H1 (cell line): Measurements from ENCODE around the gene CDC5L. TPM values are rescaled to one million over a fixed set of nuclear protein-coding genes. Genes with fewer than 3 reads are reported as not detected.
A peak's percentile ranks its signal among the peaks of the same experiment; 100 is the strongest.

Experiments used
- CREB1 ChIP-seq: IDR thresholded peaks from 2 replicates; pipeline ENCODE4 v1.6.1; 2012; ENCODE audit warnings: inconsistent platforms
- CTCF ChIP-seq, 3 experiments: IDR thresholded peaks; 1 replicate in 2 of 3; 2 replicates in 1 of 3; pipeline versions ENCODE4 v1.5.1 to v1.6.1; 2011; ENCODE audit warnings: low read length in 3 of 3, mild to moderate bottlenecking in 3 of 3, inconsistent platforms in 2 of 3, low read depth in 1 of 3, moderate library complexity in 1 of 3; ENCODE audit not compliant: insufficient read depth in 1 of 3; ENCODE audit errors: control extremely low read depth in 1 of 3
- EZH2 ChIP-seq: fragments of 200-600 bp; sonication (generic); IDR thresholded peaks from 2 replicates; pipeline ENCODE4 v1.7.1; 2012; ENCODE audit warnings: low read depth, mild to moderate bottlenecking, moderate library complexity, low read length, inconsistent platforms; ENCODE audit not compliant: severe bottlenecking
- GTF2F1 ChIP-seq: IDR thresholded peaks from 2 replicates; pipeline ENCODE4 v1.6.1; 2012; ENCODE audit warnings: low read depth, low read length, improper control_type of control experiment, borderline replicate concordance
- MAX ChIP-seq: IDR thresholded peaks from 2 replicates; pipeline ENCODE4 v1.6.1; 2012; ENCODE audit warnings: inconsistent platforms
- POLR2AphosphoS5 ChIP-seq: IDR thresholded peaks from 2 replicates; pipeline ENCODE4 v1.6.1; 2011; ENCODE audit warnings: low read depth, low read length
- RAD21 ChIP-seq, 2 experiments: IDR thresholded peaks in 1 of 2; conservative IDR thresholded peaks in 1 of 2; 2 replicates each; pipeline ENCODE4 v1.6.1; 2011; ENCODE audit warnings: low read depth in 2 of 2, low read length in 2 of 2, improper control_type of control experiment in 1 of 2, inconsistent platforms in 1 of 2, mild to moderate bottlenecking in 1 of 2, moderate library complexity in 1 of 2
- RFX5 ChIP-seq: IDR thresholded peaks from 2 replicates; pipeline ENCODE4 v1.6.1; 2011; ENCODE audit warnings: low read depth, low read length, improper control_type of control experiment, borderline replicate concordance
- SIN3A ChIP-seq, 2 experiments: IDR thresholded peaks in 1 of 2; conservative IDR thresholded peaks in 1 of 2; 2 replicates each; pipeline ENCODE4 v1.6.1; 2011 to 2012; ENCODE audit warnings: low read length in 2 of 2, improper control_type of control experiment in 1 of 2, low read depth in 1 of 2, mild to moderate bottlenecking in 1 of 2
- SIRT6 ChIP-seq: IDR thresholded peaks from one replicate; pipeline ENCODE4 v1.7.1; 2012; ENCODE audit warnings: low read length, inconsistent platforms
- TAF1 ChIP-seq: IDR thresholded peaks from 2 replicates; pipeline ENCODE4 v1.6.1; 2011; ENCODE audit warnings: mild to moderate bottlenecking, low read depth, low read length
- TAF7 ChIP-seq: optimal IDR thresholded peaks from 2 replicates; pipeline ENCODE3; 2011; ENCODE audit warnings: low read depth, mild to moderate bottlenecking, inconsistent platforms, low read length, moderate library complexity, borderline replicate concordance
- TBP ChIP-seq: IDR thresholded peaks from 2 replicates; pipeline ENCODE4 v1.6.1; 2011; ENCODE audit warnings: low read depth, low read length, improper control_type of control experiment
- polyA plus RNA-seq, 7 experiments: library from polyadenylated mRNA; depleted of rRNA in 3 of 7; stranded (reverse) in 5 of 7; unstranded in 2 of 7; fragments of >200 nt in 5 of 7; fragments of 200-250 nt in 2 of 7; gene quantifications; 1 replicate in 5 of 7; 2 replicates in 1 of 7; 4 replicates in 1 of 7; pipeline versions ENCODE4 v1.2.1 to v1.2.3, GENCODE V29; 2011 to 2013; ENCODE audit warnings: missing spikeins in 2 of 7, mixed read lengths in 2 of 7
- total RNA-seq: library from RNA; stranded (reverse); fragmentation: NEBNext Ultra II Directional; extraction: Animal tissue kit (Norgen Biotek cat#: 25700); gene quantifications from 2 replicates; pipeline ENCODE4 v1.2.1, GENCODE V29; 2021

CDC5L gene
- total and polyA plus RNA-seq, 2 of the 8 experiments (the other 6 are each of a cell fraction or from before 2014, with no cell fraction given): 8.4 to 32.8 TPM

DNA sequence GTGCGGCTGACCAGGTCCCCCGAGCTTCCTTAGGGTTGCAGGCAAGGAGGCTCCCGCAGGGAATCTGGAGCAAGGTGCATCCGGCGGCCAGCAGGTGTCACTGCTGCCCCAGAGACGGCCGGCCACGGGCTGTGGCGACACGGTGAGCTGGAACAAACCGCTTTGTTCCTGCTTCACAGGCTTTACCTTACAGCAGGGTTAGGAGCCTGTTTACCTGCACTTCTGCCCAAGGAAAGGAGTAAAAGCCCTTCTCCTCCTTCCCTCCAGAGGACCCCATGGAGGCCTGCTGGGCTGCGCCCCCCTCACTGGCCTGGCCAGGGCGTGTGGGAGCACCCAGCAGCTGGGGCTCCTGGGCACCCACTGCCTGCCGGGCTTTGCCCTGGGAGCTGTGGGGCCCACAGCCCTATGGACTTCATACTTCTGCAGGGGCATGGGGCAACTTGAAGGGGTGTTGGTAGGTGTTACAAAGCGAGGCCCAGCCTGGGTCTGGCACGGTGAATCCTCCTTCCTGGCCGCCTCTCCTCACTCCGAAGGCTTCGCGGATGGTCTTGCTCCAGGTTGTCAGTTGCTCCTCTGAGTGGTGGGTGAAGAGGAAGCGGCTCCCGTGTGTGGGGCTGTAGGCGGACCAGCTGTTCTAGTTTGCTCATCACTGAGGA is 88.4 kb downstream of the CDC5L start (continued):
- no peak for TF ChIP-seq EZH2
- no peak for TF ChIP-seq GTF2F1
- peak; percentile 69; the same call in 1 of the 2 replicates for TF ChIP-seq TBP
- peak in 2 of 3 experiments; percentile 92 to 98; a peak in 3 of 4 replicates for TF ChIP-seq CTCF (IDR thresholded peaks at IDR 0.05; ENCODE audit: control extremely low read depth in 1 of 3, insufficient read depth in 1 of 3, low read depth in 1 of 3, low read length in 3 of 3)
- no peak for TF ChIP-seq SIRT6
- peak; percentile 99 to 100 for TF ChIP-seq RAD21 (IDR thresholded peaks at IDR 0.05 in 1 of 2, conservative IDR thresholded peaks at IDR 0.05 in 1 of 2; ENCODE audit: low read depth in 2 of 2, low read length in 2 of 2)
- peak; percentile 72 for TF ChIP-seq TAF1
- 0 out of 4 replicates have a peak, but pooled peaks of 1 of the 2 experiments have one; percentile 41 for TF ChIP-seq SIN3A (conservative IDR thresholded peaks at IDR 0.05 in 1 of 2, IDR thresholded peaks at IDR 0.05 in 1 of 2; ENCODE audit: low read depth in 1 of 2, low read length in 2 of 2)
- no peak for TF ChIP-seq RFX5
- TF ChIP-seq TAF7: peak; percentile 74
- peak; percentile 40 for TF ChIP-seq CREB1
- TF ChIP-seq POLR2AphosphoS5: peak; percentile 41; the same call in 1 of the 2 replicates
- TF ChIP-seq MAX: peak; percentile 68
- TF ChIP-seq, all 59 proteins: peak for 19
